HG03280 (cell line): ENCODE data around the gene TAS2R38.
"Not testable (repeated sequence)": the region's sequence is repeated elsewhere in the genome, so short reads cannot be mapped to it uniquely, and the experiment has no call there.

Experiments
- ATAC-seq: cut with Tn5 transposase; IDR thresholded peaks from one replicate; pipeline ENCODE4 v1.9.1; 2021; ENCODE audit warnings: mild to moderate bottlenecking, moderate library complexity; ENCODE audit not compliant: unreplicated experiment

Gene TAS2R38

GRCh38 chr7:141973673-141974072 lies at the start of gene TAS2R38:
Gene TAS2R38, minus strand, starts transcription at chr7:141973773. Its CDS starts 84 bp downstream, at chr7:141973689.
- no peak for ATAC-seq

- no peak for ATAC-seq
These were observed 44.6 kb upstream of the TAS2R38 start for GRCh38 chr7:142018154-142018553.

GRCh38 chr7:142017451-142017850 lies 43.9 kb upstream of the TAS2R38 start:
- ATAC-seq, result no peak

- ATAC-seq, result no peak
These were observed 39.4 kb upstream of the TAS2R38 start for GRCh38 chr7:142012825-142013511.

GRCh38 chr7:142010952-142011548 lies 37.5 kb upstream of the TAS2R38 start:
- no peak for ATAC-seq

- no peak for ATAC-seq
These were observed 35.6 kb upstream of the TAS2R38 start for GRCh38 chr7:142009187-142009586.

- no peak for ATAC-seq
These were observed 33.0 kb upstream of the TAS2R38 start for GRCh38 chr7:142006577-142006976.

GRCh38 chr7:142002179-142002578 lies 28.6 kb upstream of the TAS2R38 start:
- no peak for ATAC-seq

- no peak for ATAC-seq
These were observed 27.7 kb upstream of the TAS2R38 start for GRCh38 chr7:142001163-142001874.

GRCh38 chr7:142000244-142000643 lies 26.7 kb upstream of the TAS2R38 start:
- ATAC-seq, result no peak

GRCh38 chr7:141999058-141999623 lies 25.6 kb upstream of the TAS2R38 start:
- ATAC-seq, result no peak

- no peak for ATAC-seq
These were observed 19.8 kb upstream of the TAS2R38 start for GRCh38 chr7:141993354-141993753.

- ATAC-seq, result no peak
These were observed 19.1 kb upstream of the TAS2R38 start for GRCh38 chr7:141992688-141993087.

- no peak for ATAC-seq
These were observed 18.6 kb upstream of the TAS2R38 start for GRCh38 chr7:141992156-141992555.

- no peak for ATAC-seq
These were observed 17.6 kb upstream of the TAS2R38 start for GRCh38 chr7:141991140-141991539.

GRCh38 chr7:141990011-141990725 lies 16.6 kb upstream of the TAS2R38 start:
- no peak for ATAC-seq

- not testable (repeated sequence) for ATAC-seq
These were observed 14.2 kb upstream of the TAS2R38 start for GRCh38 chr7:141987803-141988202.

GRCh38 chr7:141986923-141987322 lies 13.3 kb upstream of the TAS2R38 start:
- ATAC-seq, result no peak

- not testable (repeated sequence) for ATAC-seq
These were observed 12.4 kb upstream of the TAS2R38 start for GRCh38 chr7:141985926-141986325.

- no peak for ATAC-seq
These were observed 6.0 kb upstream of the TAS2R38 start for GRCh38 chr7:141979568-141979967.

GRCh38 chr7:141978351-141978750 lies 4.8 kb upstream of the TAS2R38 start:
- ATAC-seq, result no peak
